ENCODE results near the gene HDAC1. TPM values are rescaled to one million over a fixed set of nuclear protein-coding genes. Genes with fewer than 3 reads are reported as not detected.
"Not testable (repeated sequence)": the region's sequence is repeated elsewhere in the genome, so short reads cannot be mapped to it uniquely, and the experiment has no call there.

The HDAC1 gene
- total RNA-seq, 2 experiments from 2014 or later: 126 to 127 TPM

DNA sequence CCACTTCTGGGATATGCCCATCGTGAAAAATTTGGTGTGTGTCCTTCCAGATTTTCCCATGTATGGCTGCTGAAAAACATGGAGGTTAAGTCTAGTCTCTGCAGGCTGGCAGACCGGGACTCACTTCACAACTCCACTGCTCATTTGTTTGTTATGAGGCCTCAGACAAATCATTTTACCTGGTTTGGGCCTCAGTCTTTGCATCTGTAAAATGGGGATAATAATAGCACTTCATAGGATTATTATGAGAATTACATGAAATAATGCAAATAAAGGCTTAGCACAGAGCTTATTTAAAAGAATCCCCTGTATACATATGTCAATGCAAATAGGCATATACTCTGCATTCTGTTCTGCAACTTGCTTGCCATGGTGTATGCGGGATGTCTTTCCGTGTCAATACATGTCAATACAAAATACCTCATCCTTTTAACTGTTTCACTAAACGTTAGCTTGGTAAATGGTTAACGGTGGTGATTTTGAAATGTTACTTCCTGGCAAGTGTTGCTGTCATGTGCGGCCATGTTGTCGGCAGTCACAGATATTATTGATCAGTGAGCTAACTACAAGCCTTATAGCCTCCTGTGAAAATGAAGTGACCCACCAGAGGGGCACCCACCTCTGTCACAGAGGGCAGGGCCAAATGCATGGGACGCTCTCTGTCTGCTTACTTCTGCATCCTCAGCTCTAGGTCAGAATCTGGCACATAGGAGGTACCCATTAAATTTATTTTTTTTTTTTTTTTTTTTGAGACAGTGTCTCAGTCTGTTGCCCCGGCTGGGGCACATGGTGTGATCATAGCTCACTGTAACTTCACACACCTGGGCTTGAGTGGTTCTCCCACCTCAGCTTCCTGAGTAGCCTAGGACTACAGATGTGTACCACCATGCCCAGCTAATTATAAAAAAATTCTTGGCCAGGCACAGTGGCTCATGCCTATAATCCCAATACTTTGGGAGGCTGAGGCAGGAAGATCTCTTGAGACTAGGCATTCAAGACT lies 36.5 kb upstream of the HDAC1 start:
- peaks cover 67% of the 10 kb centered on the region for H3K36me3 Mint-ChIP-seq (ENCODE audit: low read depth)
- intact Hi-C loops (cut with micrococcal nuclease): no loop called here

GRCh38 chr1:32256473-32257226 lies 35.2 kb upstream of the HDAC1 start:
- intact Hi-C loops (cut with micrococcal nuclease): no loop called here

More for the DNA sequence above, 36.5 kb upstream of the HDAC1 start:
- ATAC-seq (no peak), DNase-seq (peak; percentile 48)
- POLR2A ChIA-PET: interaction anchor here (0.6 to 9.1 kb wide), 8 partner anchors 9 to 146 kb away, joined by 3 to 93 read pairs (median 3); partner anchors contain the start of genes FAM167B and MARCKSL1
- H3K4me1 Mint-ChIP-seq (ENCODE audit: low read depth): peaks cover 45% of the 10 kb centered on the region
- peak overlapping the region; percentile 100 for H3K4me3 Mint-ChIP-seq
- CTCF ChIA-PET: interaction anchor here (1.6 to 1.8 kb wide), 2 partner anchors 9 to 14 kb away, joined by 5 to 8 read pairs; no protein-coding TSS in a partner anchor
- peaks cover 2% of the 10 kb centered on the region for H3K9me3 Mint-ChIP-seq
- TF ChIP-seq, protein P1, sequence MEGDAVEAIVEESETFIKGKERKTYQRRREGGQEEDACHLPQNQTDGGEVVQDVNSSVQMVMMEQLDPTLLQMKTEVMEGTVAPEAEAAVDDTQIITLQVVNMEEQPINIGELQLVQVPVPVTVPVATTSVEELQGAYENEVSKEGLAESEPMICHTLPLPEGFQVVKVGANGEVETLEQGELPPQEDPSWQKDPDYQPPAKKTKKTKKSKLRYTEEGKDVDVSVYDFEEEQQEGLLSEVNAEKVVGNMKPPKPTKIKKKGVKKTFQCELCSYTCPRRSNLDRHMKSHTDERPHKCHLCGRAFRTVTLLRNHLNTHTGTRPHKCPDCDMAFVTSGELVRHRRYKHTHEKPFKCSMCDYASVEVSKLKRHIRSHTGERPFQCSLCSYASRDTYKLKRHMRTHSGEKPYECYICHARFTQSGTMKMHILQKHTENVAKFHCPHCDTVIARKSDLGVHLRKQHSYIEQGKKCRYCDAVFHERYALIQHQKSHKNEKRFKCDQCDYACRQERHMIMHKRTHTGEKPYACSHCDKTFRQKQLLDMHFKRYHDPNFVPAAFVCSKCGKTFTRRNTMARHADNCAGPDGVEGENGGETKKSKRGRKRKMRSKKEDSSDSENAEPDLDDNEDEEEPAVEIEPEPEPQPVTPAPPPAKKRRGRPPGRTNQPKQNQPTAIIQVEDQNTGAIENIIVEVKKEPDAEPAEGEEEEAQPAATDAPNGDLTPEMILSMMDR (IDR thresholded peaks at IDR 0.05): no peak
- peak overlapping the region; percentile 89 for H3K27ac Mint-ChIP-seq
- H3K27me3 Mint-ChIP-seq: no peaks in the 10 kb centered on the region

GRCh38 chr1:32257227-32257508 lies 34.7 kb upstream of the HDAC1 start:
- no peak for ATAC-seq
- ChIA-PET POLR2A (interaction anchor here (1.0 to 1.6 kb wide), 4 partner anchors 14 to 43 kb away, joined by 3 to 8 read pairs (median 4); partner anchors contain the start of gene HDAC1), CTCF (interaction anchor here (6.4 kb wide), 1 partner anchor 9 kb away, joined by 35 read pairs; the partner anchor contains the start of gene FAM167B)
- peaks cover 3% of the 10 kb centered on the region for H3K9me3 Mint-ChIP-seq
- peak overlapping the region; percentile 72 for H3K4me3 Mint-ChIP-seq
- H3K27ac Mint-ChIP-seq: peak overlapping the region; percentile 97
- peaks cover 44% of the 10 kb centered on the region for H3K4me1 Mint-ChIP-seq (ENCODE audit: low read depth)
- no peaks in the 10 kb centered on the region for H3K27me3 Mint-ChIP-seq
- intact Hi-C loops (cut with micrococcal nuclease): no loop called here
- TF ChIP-seq, protein P1 (IDR thresholded peaks at IDR 0.05): no peak
- peaks cover 58% of the 10 kb centered on the region for H3K36me3 Mint-ChIP-seq (ENCODE audit: low read depth)
- DNase-seq: no peak

More at GRCh38 chr1:32256473-32257226, 35.2 kb upstream of the HDAC1 start:
- Mint-ChIP-seq H3K36me3 (ENCODE audit: low read depth) (peaks cover 64% of the 10 kb centered on the region), H3K4me3 (peak overlapping the region; percentile 72), H3K9me3 (peaks cover 3% of the 10 kb centered on the region), H3K27me3 (no peaks in the 10 kb centered on the region), H3K4me1 (ENCODE audit: low read depth) (peaks cover 43% of the 10 kb centered on the region), H3K27ac (peak overlapping the region; percentile 97)
- TF ChIP-seq, protein P1 (IDR thresholded peaks at IDR 0.05): no peak
- ChIA-PET CTCF (interaction anchor here (1.8 to 6.4 kb wide), 2 partner anchors 9 to 15 kb away, joined by 8 to 35 read pairs; partner anchors contain the start of gene FAM167B), POLR2A (interaction anchor here (0.7 to 9.1 kb wide), 7 partner anchors 12 to 43 kb away, joined by 3 to 93 read pairs (median 4); partner anchors contain the start of gene HDAC1)
- no peak for DNase-seq
- peak; percentile 18 for ATAC-seq

GRCh38 chr1:32263236-32263593 lies 28.7 kb upstream of the HDAC1 start:
- ATAC-seq; H3K4me3 Mint-ChIP-seq; DNase-seq; H3K9me3 Mint-ChIP-seq; intact Hi-C loops (cut with micrococcal nuclease); H3K27me3 Mint-ChIP-seq: not testable (repeated sequence)
- CTCF ChIA-PET: interaction anchor here (6.4 kb wide), 1 partner anchor 15 kb away, joined by 35 read pairs; the partner anchor contains the start of gene FAM167B
- Mint-ChIP-seq H3K4me1 (ENCODE audit: low read depth) (peaks cover 48% of the 10 kb centered on the region), H3K27ac (peak overlapping the region; percentile 88), H3K36me3 (ENCODE audit: low read depth) (peaks cover 48% of the 10 kb centered on the region)
- POLR2A ChIA-PET: interaction anchor here (0.8 to 5.5 kb wide), 4 partner anchors 10 to 76 kb away, joined by 3 to 69 read pairs (median 4); partner anchors contain the start of gene LCK

DNA sequence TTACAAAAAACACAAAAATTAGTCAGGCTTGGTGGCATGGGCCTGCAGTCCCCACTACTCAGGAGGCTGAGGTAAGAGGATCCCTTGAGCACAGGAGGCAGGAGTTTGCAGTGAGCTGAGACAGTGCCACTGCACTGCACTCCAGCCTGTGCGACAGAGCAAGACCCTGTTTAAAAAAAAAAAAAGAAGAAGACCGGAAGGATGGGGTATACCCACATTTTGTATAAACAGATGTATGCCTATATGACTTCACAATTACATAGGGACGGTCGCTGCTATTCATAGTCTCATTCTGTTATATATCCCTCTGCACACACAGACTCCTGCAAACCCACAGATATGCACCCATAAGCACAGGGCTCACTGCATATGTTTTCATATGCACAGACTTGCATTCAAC lies 28.1 kb upstream of the HDAC1 start:
- ATAC-seq (peak; percentile 82), DNase-seq (peak; percentile 54)
- CTCF ChIA-PET: interaction anchor here (1.8 to 2.0 kb wide), 2 partner anchors 9 to 13 kb away, joined by 4 to 5 read pairs; partner anchors contain the start of gene LCK
- Mint-ChIP-seq H3K27ac (peak overlapping the region; percentile 88), H3K36me3 (ENCODE audit: low read depth) (peaks cover 47% of the 10 kb centered on the region), H3K4me1 (ENCODE audit: low read depth) (peaks cover 47% of the 10 kb centered on the region), H3K9me3 (peaks cover 3% of the 10 kb centered on the region), H3K27me3 (no peaks in the 10 kb centered on the region), H3K4me3 (peak overlapping the region; percentile 10)
- POLR2A ChIA-PET: interaction anchor here (0.8 to 9.1 kb wide), 4 partner anchors 11 to 77 kb away, joined by 3 to 93 read pairs (median 36); partner anchors contain the start of gene LCK
- TF ChIP-seq, protein P1 (IDR thresholded peaks at IDR 0.05): no peak
- intact Hi-C loops (cut with micrococcal nuclease): no loop called here

Measured in activated CD8-positive, alpha-beta T cell treated with anti-CD3 and anti-CD28 coated beads for 36 hours (primary cell).